Germinal center (tissue), 1 donor: ENCODE results near the gene IGFBP7.

ENCODE experiments used
- DNase-seq: peaks from one replicate; pipeline ENCODE4 v3.0.0; 2012; ENCODE audit warnings: mixed read lengths, low spot score

IGFBP7 gene

GRCh38 chr4:57131849-57132742 lies 21.9 kb upstream of the IGFBP7 start:
- DNase-seq = no peak

DNA sequence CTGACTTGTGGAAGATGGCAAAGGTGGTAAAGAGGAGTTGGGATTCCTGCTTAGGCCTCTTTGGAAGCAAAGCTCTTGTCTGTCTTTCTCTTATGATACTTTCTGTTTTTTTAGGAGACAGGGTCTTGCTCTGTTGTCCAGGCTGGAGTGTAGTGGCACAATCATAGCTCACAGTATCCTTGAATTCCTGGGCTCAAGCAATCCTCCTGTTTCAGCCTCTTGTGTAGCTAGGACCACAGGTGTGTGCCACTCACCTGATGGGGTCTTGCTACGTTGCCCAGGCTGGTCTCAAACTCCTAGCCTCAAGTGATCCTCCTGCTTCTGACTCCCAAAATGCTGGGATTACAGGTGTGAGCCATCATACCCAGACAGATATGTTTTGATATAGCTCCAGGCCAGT lies 19.3 kb upstream of the IGFBP7 start:
- DNase-seq = no peak

GRCh38 chr4:57127361-57127760 lies 17.2 kb upstream of the IGFBP7 start:
- no peak for DNase-seq

DNA sequence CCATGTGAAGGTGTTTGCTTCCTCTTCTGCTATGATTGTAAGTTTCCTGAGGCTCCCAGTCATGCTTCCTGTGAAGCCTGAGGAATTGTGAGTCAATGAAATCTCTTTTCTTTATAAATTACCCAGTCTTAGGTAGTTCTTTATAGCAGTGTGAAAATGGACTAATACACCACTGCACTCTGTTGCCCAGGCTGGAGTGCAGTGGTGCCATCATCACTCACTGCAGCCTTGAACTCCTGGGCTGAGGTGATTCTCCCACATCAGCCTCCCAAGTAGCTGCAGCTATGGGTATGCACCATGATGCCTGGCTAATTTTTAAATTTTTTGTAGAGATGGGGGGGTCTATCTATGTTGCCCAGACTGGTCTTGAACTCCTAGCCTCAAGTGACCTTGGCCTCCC lies 15.8 kb upstream of the IGFBP7 start:
- DNase-seq = no peak

DNA sequence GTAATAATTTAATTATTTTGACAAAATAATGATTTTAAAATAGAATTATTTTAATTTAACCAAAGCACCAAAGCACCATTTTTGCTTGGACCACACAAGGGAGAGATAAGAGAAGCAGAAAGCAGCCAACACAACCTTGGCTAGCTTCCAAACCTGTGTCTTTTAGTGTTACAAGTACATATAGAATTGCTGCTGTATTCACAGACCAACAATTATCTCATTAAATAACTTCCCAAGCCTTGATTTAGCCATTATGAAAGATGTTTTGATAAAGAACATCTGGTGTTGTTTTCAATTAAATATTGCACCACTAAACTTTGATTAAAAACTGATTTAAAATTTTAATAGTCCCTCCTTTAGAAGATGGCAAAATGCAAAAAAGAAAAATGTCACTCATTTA lies 14.0 kb upstream of the IGFBP7 start:
- DNase-seq = no peak

- DNase-seq = no peak
Observed at GRCh38 chr4:57122959-57123358, 12.8 kb upstream of the IGFBP7 start.

- no peak for DNase-seq
Observed at GRCh38 chr4:57119054-57119651, 9.0 kb upstream of the IGFBP7 start.

DNA sequence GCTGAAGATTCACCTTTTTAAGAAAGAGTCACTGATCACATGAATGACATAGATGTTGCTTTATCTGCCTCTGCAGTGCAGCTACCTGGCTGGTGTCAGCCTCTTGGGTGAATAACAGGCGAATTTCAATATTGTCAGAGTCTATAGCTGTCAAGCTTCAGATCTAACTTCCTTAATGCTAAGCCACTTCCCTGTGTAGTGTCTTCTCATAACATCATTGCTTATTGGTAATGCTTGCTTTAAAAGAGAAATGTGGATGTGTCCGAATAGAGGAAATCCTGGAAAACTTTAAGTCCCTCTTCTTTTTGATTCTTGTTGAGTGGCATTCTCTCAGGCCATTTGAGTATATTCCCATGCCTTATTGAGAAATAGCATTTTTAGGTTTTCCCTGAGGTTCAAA lies 7.3 kb upstream of the IGFBP7 start:
- no peak for DNase-seq

- no peak for DNase-seq
Observed at GRCh38 chr4:57116245-57116644, 6.1 kb upstream of the IGFBP7 start.

DNA sequence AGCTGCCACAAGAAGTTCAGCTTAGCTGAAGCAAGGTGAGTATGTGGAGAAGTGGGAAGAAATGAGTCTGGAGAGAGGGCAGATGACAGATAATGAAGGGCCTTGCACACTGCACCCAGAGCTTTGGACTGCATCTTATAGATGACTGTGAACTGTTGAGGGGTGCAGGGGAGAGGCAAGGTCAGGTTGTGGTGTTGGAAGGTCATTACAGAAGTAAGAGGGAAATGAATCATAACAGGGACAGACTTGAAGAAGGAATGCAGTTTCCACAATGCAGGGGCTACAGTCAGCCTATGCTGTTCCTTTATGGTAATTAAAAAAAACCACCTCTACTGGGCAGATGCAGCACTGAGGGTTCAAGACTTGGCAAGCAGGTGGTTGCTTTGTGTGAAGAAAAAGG lies 4.8 kb upstream of the IGFBP7 start:
- no peak for DNase-seq

GRCh38 chr4:57113870-57114269 lies 3.7 kb upstream of the IGFBP7 start:
- DNase-seq = no peak

- peak; percentile 7 for DNase-seq
Observed at GRCh38 chr4:57110640-57111511, 691 bp upstream of the IGFBP7 start.

DNA sequence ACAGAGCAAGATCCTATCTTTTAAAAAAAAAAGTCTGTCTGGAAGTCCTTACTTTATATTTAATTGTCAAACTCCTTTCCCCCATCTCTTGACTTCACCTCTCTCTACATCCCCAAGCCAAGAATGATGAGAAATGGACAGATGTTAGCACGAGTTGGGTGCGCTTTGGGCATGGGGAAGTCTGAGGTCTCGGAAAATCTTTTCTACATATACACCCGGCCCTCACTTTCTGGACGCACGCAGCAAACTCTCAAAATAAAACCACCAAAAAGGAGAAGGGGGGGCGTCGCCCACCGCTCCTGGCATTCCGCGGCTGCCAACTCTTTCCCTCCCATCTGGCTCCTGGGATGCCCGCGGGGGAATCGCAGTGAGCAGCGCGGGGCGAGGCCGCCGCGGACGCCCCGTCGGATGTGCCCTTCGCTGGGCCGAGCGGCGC lies 756 bp downstream of the IGFBP7 start:
- DNase-seq = no peak

- no peak for DNase-seq
Observed at GRCh38 chr4:57106181-57106580, 4.0 kb downstream of the IGFBP7 start.

- no peak for DNase-seq
Observed at GRCh38 chr4:57104706-57105560, 5.3 kb downstream of the IGFBP7 start.

DNA sequence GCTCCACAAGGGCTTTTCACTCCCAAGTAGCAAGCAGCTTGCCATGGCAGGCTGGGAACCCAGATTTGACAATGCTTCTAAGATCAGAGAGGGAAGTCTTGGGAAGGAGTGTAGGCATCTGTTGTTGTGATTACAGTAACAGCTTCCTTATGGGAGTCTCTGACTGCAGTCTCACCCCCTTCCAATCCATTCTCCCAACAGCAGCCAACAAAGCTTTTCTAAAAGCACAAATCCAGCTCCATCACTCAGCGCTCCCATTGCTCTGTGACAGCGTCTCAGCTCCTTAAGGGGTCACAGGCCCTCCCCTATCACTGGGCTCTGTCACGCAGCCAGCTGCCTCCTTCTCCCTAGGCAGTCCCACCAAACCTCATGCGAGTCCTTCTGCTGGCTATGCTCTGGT lies 7.1 kb downstream of the IGFBP7 start:
- DNase-seq = no peak

DNA sequence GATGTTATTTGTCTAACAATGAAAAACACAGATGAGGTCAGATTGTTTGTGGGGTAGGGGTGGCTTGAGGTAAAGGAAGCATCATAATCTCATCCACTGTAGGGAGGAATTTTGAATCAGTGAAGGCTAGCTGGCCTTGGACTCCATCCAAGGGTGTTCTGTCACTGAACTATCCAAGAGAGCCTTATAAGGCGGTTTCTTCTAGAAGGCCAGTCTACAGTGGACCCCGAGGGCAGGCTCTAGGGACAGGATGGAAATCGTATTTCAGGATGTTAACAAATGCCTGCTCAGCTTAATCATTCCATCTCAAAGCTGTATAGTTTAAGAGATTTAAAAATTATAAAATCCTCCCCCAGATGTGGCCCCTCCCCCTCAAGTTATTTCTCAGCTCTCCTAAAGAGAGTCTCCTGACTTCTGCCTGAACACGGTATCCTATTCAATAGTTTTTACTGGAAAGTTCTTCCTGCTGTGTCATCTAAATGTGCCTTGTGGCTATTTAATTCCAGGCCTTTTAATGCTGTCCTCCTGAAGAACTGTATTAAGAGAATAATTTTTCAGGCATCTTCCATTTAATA lies 8.0 kb downstream of the IGFBP7 start:
- no peak for DNase-seq

- DNase-seq = no peak
Observed at GRCh38 chr4:57100979-57101651, 9.1 kb downstream of the IGFBP7 start.

DNA sequence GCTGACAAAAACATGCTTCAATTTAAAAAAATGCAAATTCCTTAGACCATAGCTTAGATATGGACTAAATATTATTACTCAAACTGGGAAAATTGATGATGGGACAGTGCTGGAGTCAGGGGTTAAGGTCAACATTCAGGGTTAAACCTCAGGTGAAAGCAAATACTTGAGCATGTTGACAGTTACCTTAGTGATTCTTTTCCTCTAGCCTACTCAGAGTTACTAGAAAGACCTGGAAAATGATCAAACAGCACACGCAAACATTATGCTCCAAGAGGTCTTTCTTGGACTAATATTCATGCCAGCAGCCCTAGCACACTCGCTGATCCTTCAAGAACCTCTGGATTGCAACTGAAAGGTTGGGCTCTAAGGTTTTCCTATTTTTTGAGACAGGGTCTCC lies 10.8 kb downstream of the IGFBP7 start:
- no peak for DNase-seq

DNA sequence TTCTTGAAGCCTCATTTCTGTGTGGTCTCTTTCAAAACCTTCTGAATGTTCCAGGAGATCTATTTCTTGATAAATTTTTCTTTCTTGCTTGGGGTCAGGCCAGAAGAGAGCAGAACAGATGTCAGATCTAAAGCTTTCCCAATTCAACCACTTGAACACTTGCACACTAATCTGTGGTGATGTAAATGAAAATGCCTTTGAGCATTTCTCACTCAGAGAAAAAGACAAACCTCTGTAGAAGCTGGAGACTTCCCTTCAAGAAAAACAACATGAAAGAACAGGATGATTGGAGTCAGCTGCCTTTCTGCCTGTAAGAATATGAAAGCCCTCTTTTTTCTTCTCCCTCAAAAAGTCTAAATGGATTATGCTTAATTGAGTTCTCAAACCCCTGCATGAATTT lies 11.2 kb downstream of the IGFBP7 start:
- DNase-seq = no peak

DNA sequence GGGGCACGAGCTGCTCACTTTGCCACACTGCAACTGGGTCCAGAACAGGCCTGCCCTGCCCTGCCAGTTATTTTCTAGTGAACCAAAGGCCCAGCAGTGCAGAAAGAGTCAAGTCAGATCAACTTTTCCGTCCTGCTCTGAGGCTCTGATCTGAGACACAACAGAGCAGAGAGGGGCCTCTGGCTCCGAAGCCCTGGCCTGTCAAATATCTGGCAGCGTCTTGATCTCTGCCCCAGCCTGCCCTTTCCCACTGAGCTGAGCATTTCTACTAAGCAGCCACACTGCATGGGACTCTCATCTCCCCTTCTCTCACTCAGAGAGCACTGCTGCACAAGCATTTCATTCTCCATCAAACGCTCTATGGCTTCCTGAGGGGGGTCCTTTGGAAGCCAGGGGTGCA lies 11.8 kb downstream of the IGFBP7 start:
- no peak for DNase-seq
